GM18519 (cell line): Measurements from ENCODE around the gene MOB3C.

Experiments used
- ATAC-seq: cut with Tn5 transposase; IDR thresholded peaks from one replicate; pipeline ENCODE4 v1.9.1; 2021; ENCODE audit warnings: mild to moderate bottlenecking, moderate library complexity; ENCODE audit not compliant: unreplicated experiment, low FRiP score

MOB3C gene

DNA sequence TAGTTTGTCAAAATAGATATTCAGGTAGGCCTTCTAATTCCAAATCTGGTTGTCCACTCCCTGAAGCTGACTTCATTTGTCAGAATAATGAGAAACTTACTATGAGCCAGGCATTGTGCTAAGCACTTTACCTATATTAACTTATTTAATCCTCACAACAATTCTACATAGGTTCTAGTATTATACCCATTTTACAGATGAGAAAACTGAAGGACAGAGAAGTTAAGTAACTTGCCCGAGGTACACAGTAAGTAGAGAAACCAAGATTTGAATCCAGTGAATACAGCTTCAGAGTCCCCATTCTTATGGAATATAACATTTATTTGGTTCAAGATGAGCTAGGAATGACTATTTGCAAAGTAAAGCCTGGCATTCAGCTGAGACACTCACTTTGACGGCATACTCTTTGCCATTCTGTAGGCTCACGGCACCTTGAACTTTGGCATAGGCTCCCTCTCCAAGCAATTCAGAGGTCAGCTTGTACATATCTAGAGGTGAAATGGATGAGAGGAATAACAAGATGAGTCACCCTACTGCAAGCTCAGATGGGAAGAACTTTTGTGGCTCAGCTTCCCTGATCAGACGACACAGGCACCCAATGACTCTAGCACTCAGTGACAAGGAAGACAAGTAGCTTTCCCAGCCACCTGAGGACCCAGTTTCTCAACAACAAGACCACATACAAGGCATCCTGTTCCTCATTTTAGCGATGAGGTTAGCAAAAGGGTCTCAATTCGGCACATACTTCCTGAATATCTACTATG lies 36.3 kb downstream of the MOB3C start:
- ATAC-seq = no peak

DNA sequence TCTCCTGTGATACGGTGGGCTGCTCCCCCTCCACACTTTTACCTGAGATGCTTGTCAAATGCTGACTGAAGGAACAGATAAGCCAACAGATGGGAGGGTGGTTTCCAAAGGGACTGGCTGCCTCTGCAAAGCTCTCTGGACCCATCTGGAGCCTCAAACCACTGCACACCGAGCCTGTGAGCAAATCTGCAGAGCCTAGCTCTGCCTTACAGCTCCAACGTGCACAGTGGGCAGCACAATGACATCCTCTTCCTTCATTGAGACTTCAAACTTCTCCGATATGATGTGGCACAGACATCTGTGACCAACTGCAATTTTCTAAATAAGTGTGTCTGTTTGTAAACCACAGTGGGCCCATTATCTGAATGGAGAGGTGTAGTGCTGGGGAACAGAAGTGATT lies 38.9 kb downstream of the MOB3C start:
- ATAC-seq = no peak

GRCh38 chr1:46576596-46576995 lies 40.0 kb downstream of the MOB3C start:
- no peak for ATAC-seq

GRCh38 chr1:46575778-46576177 lies 40.8 kb downstream of the MOB3C start:
- ATAC-seq = no peak

GRCh38 chr1:46575300-46575699 lies 41.3 kb downstream of the MOB3C start:
- ATAC-seq = no peak

DNA sequence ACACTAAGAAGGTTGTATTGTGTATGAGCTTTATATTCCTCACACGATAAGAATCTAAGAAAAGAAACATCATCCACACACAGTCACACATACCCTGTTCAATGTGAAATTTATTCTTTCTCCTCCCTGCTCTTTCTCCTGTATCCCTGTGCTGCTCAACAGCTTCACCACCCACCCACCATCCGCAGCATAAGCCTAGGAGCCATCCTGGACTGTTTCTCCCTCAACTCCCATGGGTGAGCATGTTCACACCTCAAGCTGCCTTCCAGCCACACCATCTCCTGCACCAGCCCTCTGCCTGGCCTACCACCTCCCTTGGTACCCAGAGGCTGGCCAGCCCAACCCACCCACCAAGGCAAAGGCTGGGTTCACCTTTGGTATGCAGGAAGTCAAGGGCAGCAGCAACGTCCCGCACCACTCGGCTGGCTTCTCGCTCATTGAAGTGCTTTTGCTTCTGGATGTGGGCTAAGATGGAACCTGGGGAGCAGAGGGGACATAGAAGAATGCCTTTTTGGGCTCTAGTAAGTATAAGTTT lies 44.9 kb downstream of the MOB3C start:
- ATAC-seq = no peak

GRCh38 chr1:46569884-46570725 lies 46.5 kb downstream of the MOB3C start:
- no peak for ATAC-seq

- no peak for ATAC-seq
Measured at GRCh38 chr1:46569116-46569515, 47.5 kb downstream of the MOB3C start.

- ATAC-seq = no peak
Measured at GRCh38 chr1:46568461-46568891, 48.1 kb downstream of the MOB3C start.

GRCh38 chr1:46563341-46563740 lies 53.3 kb downstream of the MOB3C start:
- no peak for ATAC-seq

DNA sequence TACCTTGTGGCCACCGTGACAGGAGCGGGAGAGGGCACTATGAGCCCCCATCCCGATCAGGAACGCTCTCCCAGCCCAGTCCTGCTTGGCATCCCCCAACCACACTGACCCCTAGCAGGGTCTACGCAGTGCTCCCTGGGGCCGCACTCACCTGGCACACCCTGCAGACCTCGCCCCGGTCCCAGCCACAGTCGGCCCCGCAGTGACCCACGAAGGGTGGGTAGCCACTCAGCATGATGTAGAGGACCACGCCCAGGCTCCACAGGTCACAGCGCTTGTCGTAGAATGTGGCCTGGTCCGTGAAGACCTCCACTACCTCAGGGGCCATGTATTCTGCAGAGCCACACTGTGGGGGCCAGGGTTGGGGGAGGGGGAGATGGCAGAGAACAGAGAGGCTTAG lies 54.1 kb downstream of the MOB3C start:
- no peak for ATAC-seq

DNA sequence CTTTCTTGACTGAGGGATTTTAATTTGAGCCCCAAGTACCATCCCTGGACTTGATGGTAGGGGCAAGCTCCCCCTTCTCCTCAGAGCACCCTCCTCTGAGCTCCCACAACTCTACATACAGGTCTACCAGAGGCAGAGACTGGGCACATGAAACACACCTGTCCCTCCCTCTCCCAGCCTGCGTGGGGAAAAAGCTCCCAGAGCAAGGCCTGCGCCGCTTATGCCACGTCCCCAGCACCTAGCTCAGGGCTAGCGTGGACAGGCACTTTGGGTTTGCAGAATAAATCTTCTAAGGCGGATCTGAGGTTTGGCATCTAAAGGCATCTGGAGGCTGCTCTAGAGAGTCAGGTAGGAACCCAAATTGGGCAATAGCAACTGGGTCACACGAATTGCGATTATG lies 57.6 kb downstream of the MOB3C start:
- no peak for ATAC-seq

DNA sequence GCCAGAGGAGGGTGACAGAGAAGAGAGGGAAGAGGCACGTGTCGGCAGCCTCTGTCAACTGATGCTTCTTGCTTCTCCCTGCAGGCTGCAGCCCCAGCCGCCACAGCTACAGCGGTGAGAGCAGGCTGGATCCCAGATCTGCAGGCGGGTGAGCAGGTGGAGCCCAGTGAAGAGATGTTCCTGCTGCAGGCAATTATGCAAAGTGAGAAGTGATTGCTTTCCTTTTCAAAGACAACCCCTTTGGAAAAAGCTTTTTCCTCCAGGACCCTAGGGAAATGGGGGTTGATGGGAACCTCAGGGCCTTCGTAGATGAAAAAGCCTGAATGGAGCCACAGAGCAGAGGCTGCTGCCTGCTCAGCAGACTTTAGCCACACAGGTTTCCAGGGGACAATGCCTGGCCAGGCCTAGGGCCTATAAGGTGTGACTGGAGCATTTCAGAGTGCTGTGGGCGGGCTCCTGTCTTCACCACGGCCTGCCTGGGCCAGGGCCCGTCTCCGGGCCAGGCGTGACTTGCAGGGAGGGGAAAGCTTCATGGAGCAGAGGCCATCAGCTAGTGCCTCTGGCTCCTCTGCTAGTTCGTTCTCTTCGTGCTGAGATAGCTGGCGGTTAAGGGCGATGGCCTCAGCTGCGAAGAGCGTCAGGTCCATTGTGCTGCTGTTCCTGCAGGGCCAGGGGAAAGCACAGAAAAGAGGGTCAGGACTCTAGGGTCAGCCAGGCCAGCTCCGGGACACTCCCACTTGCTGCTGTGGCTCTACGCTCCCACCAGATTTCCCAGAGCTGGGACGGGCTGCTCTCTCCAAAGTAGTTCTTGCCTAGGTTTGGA lies 58.3 kb downstream of the MOB3C start:
- no peak for ATAC-seq
